Retinal pigment epithelial cell (primary cell): ENCODE measurements around the gene PLA2G12A.

Source experiments
- DNase-seq: peaks from one replicate; pipeline ENCODE4 v3.0.0-alpha.2; 2010; ENCODE audit warnings: low read depth
- H3K4me3 ChIP-seq: 2 replicates; pipeline ENCODE4 v1.5.1; 2011; ENCODE audit warnings: mild to moderate bottlenecking, low read length, control low read depth, moderate library complexity
- TF ChIP-seq, protein P1 (sequence below): conservative IDR thresholded peaks from 2 replicates; pipeline ENCODE4 v1.5.1; 2011; ENCODE audit warnings: low read depth, low read length, control low read depth, inconsistent platforms

The PLA2G12A gene

DNA sequence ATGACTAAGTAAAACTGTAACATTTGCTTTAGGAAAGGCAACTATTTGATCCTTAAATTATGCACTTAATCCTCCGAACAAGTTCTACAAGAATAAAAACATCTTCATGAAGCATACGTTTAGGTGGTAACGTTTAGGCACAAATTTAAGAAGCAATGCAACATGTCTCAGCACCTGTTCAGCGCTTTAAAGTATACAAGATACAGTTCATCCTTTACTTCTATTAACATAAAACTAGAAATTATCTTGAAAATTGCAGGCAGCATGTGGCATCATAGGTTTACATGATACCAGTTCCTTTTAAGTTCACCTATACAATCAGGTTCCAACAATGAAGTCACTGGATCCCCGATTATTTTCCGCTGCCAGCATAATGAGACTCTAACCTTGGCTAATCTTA is 1.5 kb downstream of the PLA2G12A start:
- peak overlapping the region; percentile 83 for H3K4me3 ChIP-seq
- TF ChIP-seq, protein P1, sequence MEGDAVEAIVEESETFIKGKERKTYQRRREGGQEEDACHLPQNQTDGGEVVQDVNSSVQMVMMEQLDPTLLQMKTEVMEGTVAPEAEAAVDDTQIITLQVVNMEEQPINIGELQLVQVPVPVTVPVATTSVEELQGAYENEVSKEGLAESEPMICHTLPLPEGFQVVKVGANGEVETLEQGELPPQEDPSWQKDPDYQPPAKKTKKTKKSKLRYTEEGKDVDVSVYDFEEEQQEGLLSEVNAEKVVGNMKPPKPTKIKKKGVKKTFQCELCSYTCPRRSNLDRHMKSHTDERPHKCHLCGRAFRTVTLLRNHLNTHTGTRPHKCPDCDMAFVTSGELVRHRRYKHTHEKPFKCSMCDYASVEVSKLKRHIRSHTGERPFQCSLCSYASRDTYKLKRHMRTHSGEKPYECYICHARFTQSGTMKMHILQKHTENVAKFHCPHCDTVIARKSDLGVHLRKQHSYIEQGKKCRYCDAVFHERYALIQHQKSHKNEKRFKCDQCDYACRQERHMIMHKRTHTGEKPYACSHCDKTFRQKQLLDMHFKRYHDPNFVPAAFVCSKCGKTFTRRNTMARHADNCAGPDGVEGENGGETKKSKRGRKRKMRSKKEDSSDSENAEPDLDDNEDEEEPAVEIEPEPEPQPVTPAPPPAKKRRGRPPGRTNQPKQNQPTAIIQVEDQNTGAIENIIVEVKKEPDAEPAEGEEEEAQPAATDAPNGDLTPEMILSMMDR, result no peak
- DNase-seq, result no peak

GRCh38 chr4:109723110-109723509 is 6.8 kb downstream of the PLA2G12A start:
- TF ChIP-seq, protein P1, result no peak
- DNase-seq, result no peak
- no peak overlapping the region for H3K4me3 ChIP-seq

- TF ChIP-seq, protein P1, result no peak
- no peak overlapping the region for H3K4me3 ChIP-seq
- DNase-seq, result no peak
Observed at GRCh38 chr4:109722357-109722756, 7.5 kb downstream of the PLA2G12A start.

DNA sequence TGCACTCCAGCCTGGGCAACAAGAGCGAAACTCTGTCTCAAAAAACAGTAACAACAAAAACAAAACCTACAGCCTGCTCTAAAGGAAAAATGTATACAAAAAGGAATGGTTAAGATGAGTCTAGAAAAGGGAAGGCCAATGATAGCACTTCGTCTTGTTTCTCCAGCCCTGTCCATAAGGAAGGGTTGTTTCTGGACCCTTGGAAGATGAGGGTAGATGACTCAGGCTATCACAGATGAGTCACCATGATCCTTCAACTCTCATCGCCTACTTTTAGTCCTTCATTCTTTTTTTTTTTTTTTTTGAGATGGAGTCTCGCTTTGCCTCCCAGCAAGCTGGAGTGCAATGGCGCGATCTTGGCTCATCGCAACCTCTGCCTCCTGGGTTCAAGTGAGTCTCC is 8.8 kb downstream of the PLA2G12A start:
- no peak for DNase-seq
- no peak overlapping the region for H3K4me3 ChIP-seq
- TF ChIP-seq, protein P1, result no peak

DNA sequence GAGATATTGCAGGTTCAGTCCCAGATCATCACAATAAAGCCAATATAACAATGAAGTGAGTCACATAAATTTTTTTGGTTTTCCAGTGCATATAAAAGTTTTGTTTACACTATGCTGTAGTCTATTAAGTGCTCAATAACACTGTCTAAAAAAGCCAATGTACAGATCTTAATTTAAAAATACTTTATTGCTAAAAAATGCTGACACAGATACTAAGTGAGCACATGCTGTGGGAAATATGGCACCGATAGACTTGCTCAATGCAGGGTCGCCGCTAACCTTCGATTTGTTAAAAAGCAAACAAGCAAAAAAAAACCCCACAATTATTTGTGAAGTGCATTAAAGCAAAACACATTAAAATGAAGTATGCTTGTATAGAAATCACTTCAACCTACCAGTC is 10.3 kb downstream of the PLA2G12A start:
- TF ChIP-seq, protein P1, result no peak
- H3K4me3 ChIP-seq, result no peak overlapping the region
- DNase-seq, result no peak

GRCh38 chr4:109718759-109719158 is 11.1 kb downstream of the PLA2G12A start:
- TF ChIP-seq, protein P1, result no peak
- H3K4me3 ChIP-seq, result no peak overlapping the region
- no peak for DNase-seq

GRCh38 chr4:109713500-109713899 is 16.4 kb downstream of the PLA2G12A start:
- no peak overlapping the region for H3K4me3 ChIP-seq
- TF ChIP-seq, protein P1, result no peak
- DNase-seq, result no peak
